ENCODE results near the gene ACOX3. TPM values are rescaled to one million over a fixed set of nuclear protein-coding genes. Genes with fewer than 3 reads are reported as not detected.

ACOX3 gene
- total RNA-seq, 1 donor from 2014 or later: 44.1 TPM

DNA sequence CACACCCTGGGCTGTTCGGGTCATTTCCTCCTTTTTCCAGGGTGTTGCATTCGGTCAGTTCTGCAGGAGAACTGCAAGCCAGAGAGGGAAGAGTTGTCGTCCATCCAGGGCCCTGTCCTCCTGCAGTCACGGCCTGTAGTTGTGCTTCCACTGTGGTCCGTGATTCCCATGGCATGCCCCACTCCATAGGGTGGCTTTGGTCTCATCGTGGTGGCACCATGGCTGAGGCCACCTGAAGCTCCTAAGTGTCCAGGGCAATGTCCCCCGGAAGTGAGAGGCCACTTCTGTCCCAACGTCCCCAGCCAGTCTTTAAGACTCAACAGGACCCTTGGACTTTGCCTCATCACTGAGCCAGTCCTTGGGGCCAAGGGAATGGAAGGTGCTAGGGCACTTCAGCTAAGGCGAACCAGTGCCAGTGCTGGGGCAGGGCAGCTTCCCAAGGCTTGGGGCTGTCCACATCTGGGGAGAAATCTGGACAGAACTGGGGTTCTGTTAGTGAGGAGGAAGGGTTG, 87.3 kb downstream of the ACOX3 start:
- H3K27ac Mint-ChIP-seq (ENCODE audit: unreplicated experiment): no peak overlapping the region
- no peak overlapping the region for H3K4me3 Mint-ChIP-seq (ENCODE audit: unreplicated experiment)
- H3K27me3 Mint-ChIP-seq (ENCODE audit: unreplicated experiment): peaks cover 11% of the 10 kb centered on the region
- peaks cover 2% of the 10 kb centered on the region for H3K4me1 Mint-ChIP-seq (ENCODE audit: unreplicated experiment)
- no peaks in the 10 kb centered on the region for H3K36me3 Mint-ChIP-seq (ENCODE audit: low read depth, unreplicated experiment)
- H3K9me3 Mint-ChIP-seq (ENCODE audit: unreplicated experiment): no peaks in the 10 kb centered on the region
- DNase-seq (ENCODE audit: low spot score): no peak
- TF ChIP-seq CTCF (IDR thresholded peaks at IDR 0.05; ENCODE audit: unreplicated experiment): no peak

GRCh38 chr4:8352368-8353157, 88.0 kb downstream of the ACOX3 start:
- Mint-ChIP-seq H3K4me1 (ENCODE audit: unreplicated experiment) (peaks cover 2% of the 10 kb centered on the region), H3K9me3 (ENCODE audit: unreplicated experiment) (no peaks in the 10 kb centered on the region), H3K36me3 (ENCODE audit: low read depth, unreplicated experiment) (no peaks in the 10 kb centered on the region), H3K27ac (ENCODE audit: unreplicated experiment) (no peak overlapping the region), H3K4me3 (ENCODE audit: unreplicated experiment) (no peak overlapping the region), H3K27me3 (ENCODE audit: unreplicated experiment) (peaks cover 8% of the 10 kb centered on the region)
- TF ChIP-seq CTCF (IDR thresholded peaks at IDR 0.05; ENCODE audit: unreplicated experiment): no peak
- DNase-seq (ENCODE audit: low spot score): no peak

GRCh38 chr4:8351931-8352367, 88.6 kb downstream of the ACOX3 start:
- Mint-ChIP-seq H3K4me3 (ENCODE audit: unreplicated experiment) (no peak overlapping the region), H3K9me3 (ENCODE audit: unreplicated experiment) (no peaks in the 10 kb centered on the region), H3K36me3 (ENCODE audit: low read depth, unreplicated experiment) (no peaks in the 10 kb centered on the region), H3K27me3 (ENCODE audit: unreplicated experiment) (peaks cover 7% of the 10 kb centered on the region), H3K27ac (ENCODE audit: unreplicated experiment) (no peak overlapping the region), H3K4me1 (ENCODE audit: unreplicated experiment) (peaks cover 2% of the 10 kb centered on the region)
- DNase-seq (ENCODE audit: low spot score): no peak
- no peak for TF ChIP-seq CTCF (IDR thresholded peaks at IDR 0.05; ENCODE audit: unreplicated experiment)

- no peak overlapping the region for H3K27ac Mint-ChIP-seq (ENCODE audit: unreplicated experiment)
- no peaks in the 10 kb centered on the region for H3K9me3 Mint-ChIP-seq (ENCODE audit: unreplicated experiment)
- no peaks in the 10 kb centered on the region for H3K36me3 Mint-ChIP-seq (ENCODE audit: low read depth, unreplicated experiment)
- TF ChIP-seq CTCF (IDR thresholded peaks at IDR 0.05; ENCODE audit: unreplicated experiment): no peak
- peaks cover 2% of the 10 kb centered on the region for H3K4me1 Mint-ChIP-seq (ENCODE audit: unreplicated experiment)
- H3K27me3 Mint-ChIP-seq (ENCODE audit: unreplicated experiment): peaks cover 7% of the 10 kb centered on the region
- no peak for DNase-seq (ENCODE audit: low spot score)
- no peak overlapping the region for H3K4me3 Mint-ChIP-seq (ENCODE audit: unreplicated experiment)
Observed at GRCh38 chr4:8350841-8351461, 89.6 kb downstream of the ACOX3 start.

- H3K27ac Mint-ChIP-seq (ENCODE audit: unreplicated experiment): no peak overlapping the region
- no peaks in the 10 kb centered on the region for H3K9me3 Mint-ChIP-seq (ENCODE audit: unreplicated experiment)
- peaks cover 5% of the 10 kb centered on the region for H3K27me3 Mint-ChIP-seq (ENCODE audit: unreplicated experiment)
- H3K4me3 Mint-ChIP-seq (ENCODE audit: unreplicated experiment): no peak overlapping the region
- no peak for TF ChIP-seq CTCF (IDR thresholded peaks at IDR 0.05; ENCODE audit: unreplicated experiment)
- DNase-seq (ENCODE audit: low spot score): no peak
- H3K4me1 Mint-ChIP-seq (ENCODE audit: unreplicated experiment): no peaks in the 10 kb centered on the region
- no peaks in the 10 kb centered on the region for H3K36me3 Mint-ChIP-seq (ENCODE audit: low read depth, unreplicated experiment)
Observed at GRCh38 chr4:8350352-8350751, 90.2 kb downstream of the ACOX3 start.
